GM18951 (cell line): ENCODE measurements around the gene SPATA4.

Source experiments
- POLR2A ChIP-seq: IDR thresholded peaks from 4 replicates; pipeline ENCODE4 v1.6.1; 2011; ENCODE audit warnings: mild to moderate bottlenecking; ENCODE audit not compliant: insufficient read length, insufficient read depth; ENCODE audit errors: extremely low read depth
- in situ Hi-C: fragments of 300-500 bp; cut with MboI; formaldehyde crosslinking; loops from one replicate; pipeline ENCODE4 v1.12.0; 2022; ENCODE audit warnings: low sequenced_read_pairs, mixed read lengths, inconsistent platforms; ENCODE audit not compliant: unreplicated experiment

SPATA4 gene

DNA sequence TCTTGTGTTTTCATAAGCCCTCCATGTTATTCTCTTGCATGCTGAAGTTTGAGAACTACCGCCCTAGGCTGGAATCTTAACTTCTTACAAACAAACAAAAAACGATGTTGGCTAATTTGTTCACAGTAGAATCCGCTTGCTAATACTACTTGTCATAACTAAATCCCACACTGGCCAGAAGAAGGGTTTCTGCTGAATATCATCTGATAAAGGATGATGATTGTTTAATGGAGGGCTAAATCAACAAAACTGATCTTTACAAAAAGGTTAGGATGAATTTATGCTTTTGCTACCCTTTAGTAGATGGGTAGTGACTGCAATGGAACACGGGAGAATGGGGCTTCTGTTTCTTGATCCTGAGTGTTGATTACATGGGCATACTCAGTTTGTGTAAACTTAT is 42.3 kb downstream of the SPATA4 start:
- in situ Hi-C loops, result no loop called here
- no peak for TF ChIP-seq POLR2A

GRCh38 chr4:176150704-176151103 is 44.7 kb downstream of the SPATA4 start:
- TF ChIP-seq POLR2A, result no peak
- in situ Hi-C loops, result no loop called here

DNA sequence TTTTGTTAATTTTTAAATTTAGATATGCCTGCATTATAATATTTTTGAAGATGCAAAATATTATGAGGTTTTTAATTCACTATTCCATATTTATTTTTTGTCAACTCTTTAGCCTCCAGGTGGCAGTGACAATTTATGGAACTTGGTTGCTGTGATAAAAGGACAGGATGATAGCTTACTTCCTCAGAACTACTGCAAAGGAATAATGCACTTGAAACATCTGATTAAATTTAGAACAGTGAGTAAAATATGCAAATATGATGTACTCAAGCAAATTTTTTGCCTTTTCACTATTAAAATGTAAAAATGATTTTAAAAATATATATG is 45.1 kb downstream of the SPATA4 start:
- in situ Hi-C loops, result no loop called here
- no peak for TF ChIP-seq POLR2A

- TF ChIP-seq POLR2A, result no peak
- in situ Hi-C loops, result no loop called here
These were observed 45.6 kb downstream of the SPATA4 start for GRCh38 chr4:176149680-176150355.

- in situ Hi-C loops, result no loop called here
- no peak for TF ChIP-seq POLR2A
These were observed 53.1 kb downstream of the SPATA4 start for GRCh38 chr4:176142253-176142652.

- TF ChIP-seq POLR2A, result no peak
These were observed 55.9 kb downstream of the SPATA4 start for GRCh38 chr4:176139518-176139917.

GRCh38 chr4:176137631-176138030 is 57.8 kb downstream of the SPATA4 start:
- in situ Hi-C loops, result no loop called here
- TF ChIP-seq POLR2A, result no peak

More at GRCh38 chr4:176139518-176139917, 55.9 kb downstream of the SPATA4 start:
- in situ Hi-C loops, result no loop called here

GRCh38 chr4:176134670-176135069 is 60.7 kb downstream of the SPATA4 start:
- in situ Hi-C loops, result no loop called here
- no peak for TF ChIP-seq POLR2A
